Testis (tissue), 3 donors: ENCODE results near the gene MST1R. TPM values are rescaled to one million over a fixed set of nuclear protein-coding genes. Genes with fewer than 3 reads are reported as not detected.

ENCODE experiments used
- DNase-seq: peaks from one replicate; pipeline ENCODE4 v3.0.0-alpha.2; 2019
- H3K27ac ChIP-seq, 2 donors: fragments of 200-600 bp; sonication (generic); one replicate each; pipeline ENCODE4 v1.5.1; 2019
- H3K27me3 ChIP-seq: fragments of 200-600 bp; sonication (generic); one replicate; pipeline ENCODE4 v1.5.1; 2019
- H3K36me3 ChIP-seq: fragments of 200-600 bp; sonication (generic); one replicate; pipeline ENCODE4 v1.5.1; 2017; ENCODE audit warnings: low read depth; ENCODE audit errors: missing control alignments
- H3K4me1 ChIP-seq: fragments of 200-600 bp; sonication (generic); one replicate; pipeline ENCODE4 v1.5.1; 2019
- H3K4me3 ChIP-seq, 2 donors: fragments of 200-600 bp; sonication (generic); one replicate each; pipeline ENCODE4 v1.5.1; 2017 to 2019
- H3K9me3 ChIP-seq: fragments of 200-600 bp; sonication (generic); one replicate; pipeline ENCODE4 v1.5.1; 2017
- CTCF ChIP-seq, 3 experiments: fragments of 450-650 bp in 2 of 3; fragments of 200-600 bp in 1 of 3; sonication (generic) in 1 of 3; IDR thresholded peaks; one replicate each; pipeline ENCODE4 v1.5.1; 2016 to 2019; ENCODE audit warnings: antibody characterized with exemption in 3 of 3, mild to moderate bottlenecking in 2 of 3, moderate library complexity in 1 of 3
- POLR2A ChIP-seq: fragments of 450-650 bp; IDR thresholded peaks from one replicate; pipeline ENCODE4 v1.6.1; 2017; ENCODE audit warnings: antibody characterized with exemption, mild to moderate bottlenecking, moderate library complexity
- WGBS, 2 donors: methylation state at CpG; one replicate each; pipeline ENCODE4 v1.1.5; 2018; 5-methylcytosine and 5-hydroxymethylcytosine counted together
- intact Hi-C: fragments of 100-400 bp; cut with DNase I; formaldehyde crosslinking; loops from one replicate; pipeline ENCODE4 v1.15.1; 2023; ENCODE audit warnings: low total_unique reads
- polyA plus RNA-seq: library from polyadenylated mRNA; stranded (reverse); fragments of 350-450 nt; fragmentation: Illumina TruSeq; extraction: RNeasy Lipid Tissue Mini Kit (QIAGEN cat#74804); gene quantifications from one replicate; pipeline ENCODE4 v1.2.3, GENCODE V29; 2014; ENCODE audit warnings: low read depth, low replicate concordance; ENCODE audit not compliant: insufficient read depth
- total RNA-seq, 2 donors: library from RNA; depleted of rRNA; stranded (reverse); fragments of >200 nt; gene quantifications; one replicate each; pipeline ENCODE4 v1.2.3, GENCODE V29; 2016

Gene MST1R
- total and polyA plus RNA-seq, 3 donors from 2014 or later: 7.6 to 15.9 (median 11.2) TPM

- 61 to 63% methylated on average over 5 of the region's 5 CpGs for WGBS, 2 donors
- TF ChIP-seq CTCF (IDR thresholded peaks at IDR 0.05) (no peak), POLR2A (no peak)
- H3K27ac ChIP-seq: no peak overlapping the region
- intact Hi-C loops: no loop called here
- H3K27me3 ChIP-seq: no peaks in the 10 kb centered on the region
- H3K9me3 ChIP-seq: no peaks in the 10 kb centered on the region
- no peak for DNase-seq
- H3K36me3 ChIP-seq: no peaks in the 10 kb centered on the region
- no peak overlapping the region for H3K4me3 ChIP-seq
- H3K4me1 ChIP-seq: peaks cover 3% of the 10 kb centered on the region
Observed at GRCh38 chr3:49844464-49845183, 59.0 kb downstream of the MST1R start.

GRCh38 chr3:49842843-49843517 is 60.7 kb downstream of the MST1R start:
- no peak overlapping the region for H3K27ac ChIP-seq
- no peak overlapping the region for H3K4me3 ChIP-seq
- no peak for TF ChIP-seq CTCF (IDR thresholded peaks at IDR 0.05)
- DNase-seq: no peak
- no peaks in the 10 kb centered on the region for H3K9me3 ChIP-seq
- intact Hi-C loops: no loop called here
- WGBS, 2 donors: 82 to 83% methylated on average over 3 of the region's 3 CpGs
- H3K36me3 ChIP-seq: no peaks in the 10 kb centered on the region
- no peaks in the 10 kb centered on the region for H3K27me3 ChIP-seq
- peaks cover 3% of the 10 kb centered on the region for H3K4me1 ChIP-seq

- Histone ChIP-seq H3K4me3 (no peak overlapping the region), H3K36me3 (no peaks in the 10 kb centered on the region), H3K27ac (no peak overlapping the region), H3K27me3 (no peaks in the 10 kb centered on the region), H3K9me3 (no peaks in the 10 kb centered on the region), H3K4me1 (peaks cover 3% of the 10 kb centered on the region)
- intact Hi-C loops: no loop called here
- DNase-seq: no peak
- TF ChIP-seq POLR2A (no peak), CTCF (IDR thresholded peaks at IDR 0.05) (no peak)
- 95 to 98% methylated on average over 7 of the region's 7 CpGs for WGBS, 2 donors
Observed at GRCh38 chr3:49841806-49842205, 61.9 kb downstream of the MST1R start.

- peak; percentile 26 for DNase-seq
- H3K9me3 ChIP-seq: no peaks in the 10 kb centered on the region
- no peak for TF ChIP-seq POLR2A
- TF ChIP-seq CTCF (IDR thresholded peaks at IDR 0.05): no peak
Observed at GRCh38 chr3:49841126-49841696, 62.5 kb downstream of the MST1R start.

More at GRCh38 chr3:49841126-49841696, 62.5 kb downstream of the MST1R start:
- Histone ChIP-seq H3K36me3 (no peaks in the 10 kb centered on the region), H3K27ac (no peak overlapping the region), H3K4me3 (no peak overlapping the region), H3K27me3 (no peaks in the 10 kb centered on the region), H3K4me1 (peaks cover 3% of the 10 kb centered on the region)
- intact Hi-C loops: no loop called here
